GM12891 (cell line): ENCODE data around the gene KCNC3.

Experiments
- POLR2A ChIP-seq: IDR thresholded peaks from 2 replicates; pipeline ENCODE4 v1.6.1; 2011; ENCODE audit warnings: low read depth, low read length, control low read depth
- SPI1 ChIP-seq: IDR thresholded peaks from 2 replicates; pipeline ENCODE4 v1.6.1; 2011; ENCODE audit warnings: low read depth, low read length, control low read depth
- TAF1 ChIP-seq: IDR thresholded peaks from 2 replicates; pipeline ENCODE4 v1.6.1; 2011; ENCODE audit warnings: low read depth, low read length, control low read depth

GRCh38 chr19:50323782-50324133 lies 5.4 kb downstream of the KCNC3 start:
- TF ChIP-seq POLR2A (no peak), TAF1 (no peak), SPI1 (no peak)
